ENCODE data around the gene RRN3.
"Not testable (repeated sequence)": the region's sequence is repeated elsewhere in the genome, so short reads cannot be mapped to it uniquely, and the experiment has no call there.

The RRN3 gene

DNA sequence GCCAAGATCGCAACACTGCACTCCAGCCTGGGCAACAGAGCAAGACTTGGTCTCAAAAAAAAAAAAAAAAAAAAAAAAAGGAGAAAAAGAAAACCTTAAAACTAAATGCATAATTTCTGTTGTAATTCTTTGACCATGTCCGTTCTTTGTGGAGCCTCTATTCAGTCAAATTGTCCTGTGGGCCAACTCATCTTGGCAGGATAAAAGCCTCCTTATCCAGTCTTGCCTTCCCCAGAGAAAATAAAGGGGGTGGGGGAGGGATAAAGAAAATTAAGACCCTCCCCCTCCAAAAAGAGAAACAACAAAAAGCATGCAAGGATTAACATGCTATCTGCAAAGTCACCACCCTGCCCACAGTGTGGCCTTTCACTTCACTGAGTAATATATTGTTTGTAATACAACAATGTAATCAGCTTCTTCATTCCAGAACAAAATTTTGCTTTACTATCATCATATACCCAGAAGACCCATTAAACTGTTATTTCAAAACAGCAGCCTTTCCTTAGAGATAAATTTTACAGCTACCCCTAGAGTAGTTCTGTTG lies 5.4 kb upstream of the RRN3 start:
- not testable (repeated sequence) for DNase-seq

- not testable (repeated sequence) for DNase-seq
Measured at GRCh38 chr16:15096583-15096972, 2.5 kb upstream of the RRN3 start.

DNA sequence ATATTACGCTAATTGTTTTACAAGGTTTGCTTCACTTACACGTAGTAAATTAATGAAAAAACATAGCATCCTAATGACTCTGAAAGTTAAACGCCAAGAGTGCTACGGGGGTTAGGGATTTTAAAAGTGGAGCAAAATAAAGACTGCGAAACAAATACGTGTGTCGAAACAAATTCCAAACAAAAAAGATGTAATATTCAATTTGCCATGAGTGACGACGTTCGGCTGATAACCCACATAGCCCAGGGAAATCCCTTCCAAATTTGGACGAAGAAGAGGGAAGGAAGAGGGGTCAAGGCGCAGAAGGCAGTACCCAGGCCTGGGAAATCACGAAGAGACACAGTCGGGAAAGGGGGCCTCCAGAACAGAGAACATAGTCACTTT lies 509 bp downstream of the RRN3 start:
- DNase-seq = not testable (repeated sequence)

DNA sequence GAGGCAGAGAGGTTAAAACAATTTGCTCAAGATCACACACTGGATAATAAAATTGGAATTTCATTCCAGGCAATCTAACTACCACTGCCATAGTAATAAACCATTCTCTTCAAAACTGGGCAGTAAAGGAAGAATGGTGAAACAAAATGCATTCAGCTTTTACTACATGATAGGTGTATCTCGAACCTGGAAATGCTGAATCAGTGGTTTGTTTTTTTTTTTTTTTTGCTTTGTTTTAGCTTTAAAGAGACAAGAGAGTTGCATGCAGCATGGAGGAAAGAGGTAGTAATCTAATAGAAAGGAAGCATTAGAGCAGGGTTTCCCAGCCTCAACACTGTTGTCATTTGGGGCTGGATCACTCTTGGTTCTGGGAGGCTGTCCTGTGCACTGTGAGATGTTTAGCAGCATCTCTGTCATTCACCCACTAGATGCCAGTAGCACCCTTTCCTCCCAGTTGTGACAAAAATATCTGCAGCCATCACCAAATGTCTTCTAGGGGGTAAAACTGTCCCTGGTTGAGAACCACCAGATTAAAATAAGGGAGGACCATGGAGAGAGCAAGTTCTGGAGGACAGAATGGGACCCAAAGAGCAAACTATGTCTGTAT lies 3.3 kb downstream of the RRN3 start:
- DNase-seq = not testable (repeated sequence)

- DNase-seq = not testable (repeated sequence)
Measured at GRCh38 chr16:15082788-15083187, 11.3 kb downstream of the RRN3 start.

DNA sequence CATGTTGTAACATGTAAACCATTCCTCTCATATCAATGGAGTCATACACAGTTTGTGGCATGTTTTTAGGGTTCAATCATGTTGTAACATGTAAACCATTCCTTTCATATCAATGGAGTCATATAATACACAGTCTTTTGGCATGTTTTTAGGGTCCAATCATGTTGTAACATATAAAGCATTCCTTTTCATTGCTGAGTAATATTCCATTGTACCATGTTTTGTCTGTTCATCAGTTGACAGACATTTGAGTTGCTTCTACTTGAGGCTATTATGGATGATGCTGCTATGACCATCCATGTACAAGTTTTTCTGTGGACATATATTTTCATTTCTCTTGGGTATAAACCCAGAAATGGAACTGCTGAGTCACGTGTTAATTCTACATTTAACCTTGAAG lies 13.2 kb downstream of the RRN3 start:
- DNase-seq = not testable (repeated sequence)

DNA sequence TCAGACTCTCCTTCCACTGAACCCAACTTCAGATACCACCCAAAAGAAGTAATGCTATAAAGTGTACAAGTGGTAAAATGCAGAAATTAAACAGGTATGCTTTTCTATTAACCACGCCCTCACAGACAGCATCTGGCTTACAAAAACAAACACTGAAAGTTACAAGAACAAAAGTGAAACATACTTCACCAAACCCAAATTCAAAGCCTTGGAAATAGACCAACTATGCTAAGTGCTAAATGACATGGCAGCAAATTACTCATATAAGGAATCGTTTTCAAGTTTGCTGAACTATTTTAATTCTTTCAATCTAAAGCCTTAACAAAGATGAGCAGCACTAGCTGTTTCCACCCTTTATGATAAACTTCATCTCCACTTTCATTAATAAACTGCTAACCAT lies 17.9 kb downstream of the RRN3 start:
- DNase-seq = not testable (repeated sequence)

- DNase-seq = no peak
Measured at GRCh38 chr16:15073101-15073500, 21.0 kb downstream of the RRN3 start.

DNA sequence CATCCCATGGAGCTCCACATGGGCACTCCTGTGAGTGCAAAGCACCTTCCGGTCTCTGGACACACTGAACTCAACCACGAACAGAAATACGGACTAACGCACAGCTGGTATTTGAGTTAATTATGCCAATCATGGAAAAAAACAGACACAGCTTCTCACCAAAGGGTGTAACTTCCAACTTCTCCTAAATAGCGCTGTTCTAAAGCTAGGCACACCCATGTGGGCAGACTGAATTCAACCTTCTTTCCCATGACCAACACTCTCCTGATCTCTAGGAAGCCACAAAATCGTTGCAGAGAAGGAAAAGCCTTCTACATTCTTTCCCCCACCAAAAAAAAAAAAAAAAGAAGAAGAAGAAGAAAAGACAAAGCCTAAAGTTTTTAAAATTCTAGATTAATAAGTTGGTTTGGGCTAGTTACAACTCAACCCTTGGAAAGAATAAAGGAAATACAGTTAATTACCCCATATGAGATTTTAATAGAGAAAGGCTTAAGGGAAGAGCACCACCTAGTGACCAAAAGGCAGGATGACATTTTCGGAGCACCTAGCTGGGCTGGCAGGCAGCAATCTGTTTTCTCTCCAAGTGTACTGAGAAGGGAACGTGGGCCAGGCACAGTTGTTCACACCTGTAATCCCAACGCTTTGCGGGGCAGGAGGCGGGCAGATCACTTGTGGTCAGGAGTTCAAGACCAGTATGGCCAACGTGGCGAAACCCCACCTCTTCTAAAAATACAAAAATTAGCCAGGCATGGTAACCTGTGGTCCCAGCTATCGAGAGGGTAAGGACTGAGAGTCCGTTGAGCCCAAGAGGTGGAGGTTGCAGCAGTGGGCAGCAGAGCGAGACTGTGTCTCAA lies 21.9 kb downstream of the RRN3 start:
- DNase-seq = not testable (repeated sequence)

GRCh38 chr16:15071013-15071412 lies 23.1 kb downstream of the RRN3 start:
- not testable (repeated sequence) for DNase-seq

GRCh38 chr16:15066690-15067089 lies 27.4 kb downstream of the RRN3 start:
- DNase-seq = not testable (repeated sequence)

GRCh38 chr16:15065961-15066360 lies 28.1 kb downstream of the RRN3 start:
- DNase-seq = not testable (repeated sequence)

DNA sequence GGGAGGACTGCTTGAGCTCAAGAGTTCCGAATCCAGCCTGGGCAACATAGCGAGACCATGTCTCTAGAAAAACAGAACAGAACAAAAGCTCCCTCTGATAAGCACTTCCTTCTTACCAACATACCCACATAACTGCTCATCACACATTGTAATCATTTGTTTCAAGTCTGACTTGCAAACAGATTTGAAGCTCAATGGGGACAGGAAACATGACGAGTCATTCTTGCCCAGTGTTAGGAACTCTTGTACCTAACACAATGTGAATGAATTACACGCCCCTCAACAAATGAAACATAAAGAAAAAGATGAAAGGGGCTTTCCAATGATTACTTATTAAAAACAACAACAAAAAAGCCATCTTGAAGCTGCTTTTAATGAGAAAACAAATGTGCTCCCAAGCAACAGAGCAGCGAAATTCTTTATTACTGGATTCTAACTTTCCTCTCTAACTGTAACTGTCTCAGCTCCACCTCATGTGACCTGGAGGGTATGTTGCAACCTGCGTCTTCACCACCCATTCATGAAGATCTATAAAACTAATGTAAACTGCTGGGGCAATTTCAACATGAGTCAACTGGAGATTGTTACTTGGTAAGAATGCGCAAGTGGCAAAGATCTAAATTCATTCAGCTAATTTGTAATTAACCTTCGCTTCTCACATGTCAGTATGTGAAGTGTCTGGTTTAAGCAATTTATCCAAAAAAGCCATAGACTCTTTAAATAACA lies 31.8 kb downstream of the RRN3 start:
- DNase-seq = not testable (repeated sequence)

- DNase-seq = no peak
Measured at GRCh38 chr16:15059324-15059723, 34.7 kb downstream of the RRN3 start.

DNA sequence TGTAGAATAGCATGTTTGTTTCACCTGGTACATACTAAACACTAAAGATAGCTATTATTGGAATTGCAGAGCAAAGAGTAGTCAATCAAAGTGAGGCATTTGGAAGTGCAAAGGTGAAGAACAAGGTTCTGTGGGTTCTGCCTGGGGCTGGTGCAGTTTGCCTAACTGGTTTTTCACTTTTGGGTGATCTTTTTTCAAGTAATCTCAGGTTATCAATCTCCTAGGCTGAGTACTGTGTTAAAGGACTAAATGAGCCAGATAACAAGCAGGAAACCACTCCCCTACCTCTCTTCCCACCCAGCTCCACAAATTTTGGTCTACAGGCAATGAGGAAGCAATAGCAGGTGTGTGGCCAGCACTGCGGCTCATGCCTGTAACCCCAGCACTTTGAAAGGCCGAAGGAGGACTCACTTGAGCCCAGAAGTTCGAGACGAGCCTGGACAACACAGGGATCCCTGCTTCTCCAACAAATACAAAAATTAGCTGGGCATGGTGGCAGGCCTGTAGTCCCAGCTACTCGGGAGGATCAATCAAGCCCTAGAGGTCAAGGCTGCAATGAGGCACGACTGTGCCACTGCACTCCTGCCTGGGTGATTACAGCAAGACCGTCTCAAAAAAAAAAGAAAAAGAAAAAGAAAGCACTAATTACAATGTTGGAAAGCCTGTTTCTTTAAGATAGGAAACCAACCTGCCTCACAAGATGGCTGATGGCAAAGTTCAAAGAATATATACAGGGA lies 36.2 kb downstream of the RRN3 start:
- no peak for DNase-seq

GRCh38 chr16:15055141-15056053 lies 38.7 kb downstream of the RRN3 start:
- DNase-seq = no peak

- no peak for DNase-seq
Measured at GRCh38 chr16:15054357-15055140, 39.5 kb downstream of the RRN3 start.

DNA sequence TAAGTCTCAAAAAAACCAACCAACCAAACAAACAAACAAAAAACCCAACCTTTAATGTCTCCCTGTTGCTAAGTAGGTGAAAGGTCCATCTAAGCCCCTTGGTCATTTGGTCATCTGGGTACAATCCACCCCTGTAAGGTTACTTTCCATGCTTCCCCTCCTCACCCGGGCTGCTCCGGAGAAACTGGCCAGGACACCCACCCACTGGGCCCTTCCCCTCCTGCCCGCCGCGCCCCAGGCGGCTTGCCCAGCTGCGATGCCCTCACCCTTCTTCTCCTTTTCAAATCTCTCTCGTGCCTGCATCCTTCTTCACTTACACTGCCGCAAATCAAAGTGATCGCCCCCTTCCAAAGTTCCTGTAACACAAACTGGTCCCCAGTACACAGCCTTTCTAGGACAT lies 40.2 kb downstream of the RRN3 start:
- no peak for DNase-seq

GRCh38 chr16:15052747-15053476 lies 41.2 kb downstream of the RRN3 start:
- no peak for DNase-seq

GRCh38 chr16:15051387-15051951 lies 42.6 kb downstream of the RRN3 start:
- no peak for DNase-seq
